ENCODE results near the gene AUNIP.

DNA sequence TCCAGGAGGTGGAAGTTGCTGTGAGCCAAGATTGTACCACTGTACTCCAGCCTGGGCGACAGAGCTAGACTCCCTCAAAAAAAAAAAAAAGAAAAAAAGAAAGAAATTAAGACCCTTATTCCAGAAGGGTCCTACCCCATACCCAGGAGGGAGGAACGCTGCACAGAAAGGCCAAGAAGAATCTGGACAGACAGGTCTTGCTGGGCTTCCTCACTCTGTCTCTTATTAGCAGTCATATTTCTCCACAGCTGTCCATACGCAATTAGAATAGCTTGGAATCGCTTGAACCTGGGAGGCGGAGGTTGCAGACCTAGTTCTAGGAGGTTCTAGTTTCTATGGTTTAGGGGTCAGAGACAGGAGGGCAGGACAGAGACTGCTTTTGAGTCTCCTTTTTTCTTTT lies 19.4 kb upstream of the AUNIP start:
- no peak for TF ChIP-seq EZH2 (IDR thresholded peaks at IDR 0.05; ENCODE audit: low read length, missing control alignments)
- no peak for TF ChIP-seq CTCF (conservative IDR thresholded peaks at IDR 0.05 in 1 of 2, IDR thresholded peaks at IDR 0.05 in 1 of 2; ENCODE audit: low read depth in 1 of 2, low read length in 2 of 2)
